Lung (tissue), 12 donors: ENCODE data around the gene VPS72. TPM values are rescaled to one million over a fixed set of nuclear protein-coding genes. Genes with fewer than 3 reads are reported as not detected.

Source experiments
- ATAC-seq: fragments of 200-7000 bp; cut with Tn5 transposase; one replicate; pipeline ENCODE4 v1.9.1; 2020; ENCODE audit warnings: moderate number of reproducible peaks; ENCODE audit not compliant: insufficient read depth, low FRiP score
- DNase-seq, 3 donors: peaks; one replicate each; pipeline ENCODE4 v3.0.0-alpha.2; 2013 to 2017
- H3K27ac ChIP-seq, 2 donors: one replicate each; pipeline ENCODE4 v1.5.1; 2013; ENCODE audit warnings: mild to moderate bottlenecking in 2 of 2, moderate library complexity in 2 of 2, control low read depth in 1 of 2, inconsistent platforms in 1 of 2, low read depth in 1 of 2, low read length in 1 of 2
- H3K27me3 ChIP-seq, 3 donors: one replicate each; pipeline ENCODE4 v1.5.1; 2013; ENCODE audit warnings: low read length in 2 of 3; ENCODE audit not compliant: control insufficient read depth in 3 of 3, insufficient read depth in 3 of 3
- H3K36me3 ChIP-seq, 4 donors: one replicate each; pipeline ENCODE4 v1.5.1; 2013; ENCODE audit warnings: low read length in 4 of 4, mild to moderate bottlenecking in 1 of 4, moderate library complexity in 1 of 4; ENCODE audit not compliant: control insufficient read depth in 4 of 4, insufficient read depth in 4 of 4
- H3K4me1 ChIP-seq, 5 donors: one replicate each; pipeline ENCODE4 v1.5.1; 2013; ENCODE audit warnings: low read length in 5 of 5, mild to moderate bottlenecking in 2 of 5, moderate library complexity in 1 of 5; ENCODE audit not compliant: control insufficient read depth in 5 of 5, insufficient read depth in 5 of 5
- H3K4me3 ChIP-seq: one replicate; pipeline ENCODE4 v1.5.1; 2013; ENCODE audit warnings: mild to moderate bottlenecking, control low read depth, moderate library complexity
- H3K9ac ChIP-seq, 2 donors: one replicate each; pipeline ENCODE4 v1.5.1; 2013; ENCODE audit warnings: low read length in 2 of 2, control low read depth in 1 of 2; ENCODE audit not compliant: insufficient read depth in 1 of 2
- H3K9me3 ChIP-seq, 4 donors: one replicate each; pipeline ENCODE4 v1.5.1; 2013; ENCODE audit warnings: low read length in 3 of 4, mild to moderate bottlenecking in 1 of 4, moderate library complexity in 1 of 4; ENCODE audit not compliant: control insufficient read depth in 4 of 4, insufficient read depth in 3 of 4
- CTCF ChIP-seq: IDR thresholded peaks from 2 replicates; pipeline ENCODE4 v1.5.1; 2012; ENCODE audit warnings: mild to moderate bottlenecking; ENCODE audit errors: control extremely low read depth, extremely low read depth
- WGBS, 2 donors: extraction: QIAGEN DNeasy Blood & Tissue Kit; methylation state at CpG; one replicate each; pipeline ENCODE4 v1.1.7; 2013; 5-methylcytosine and 5-hydroxymethylcytosine counted together
- polyA plus RNA-seq, 2 donors: library from polyadenylated mRNA; stranded (reverse); fragments of 200-250 nt; gene quantifications; one replicate each; pipeline ENCODE4 v1.2.1, GENCODE V29; 2013
- total RNA-seq, 2 donors: library from RNA; depleted of rRNA in 1 of 2; stranded (reverse); fragments of >200 nt in 1 of 2; gene quantifications; one replicate each; pipeline ENCODE4 v1.2.1, GENCODE V29; 2014 to 2021
- donor health status: control.
- donor health status: control.
- donor health status: Bipolar disorder and iron deficiency.
- donor health status: healthy.
- donor health status: DM: yes; HTN: yes; CAD: no.

The VPS72 gene
- total and polyA plus RNA-seq, 4 donors: 28.6 to 39.1 (median 30.8) TPM

DNA sequence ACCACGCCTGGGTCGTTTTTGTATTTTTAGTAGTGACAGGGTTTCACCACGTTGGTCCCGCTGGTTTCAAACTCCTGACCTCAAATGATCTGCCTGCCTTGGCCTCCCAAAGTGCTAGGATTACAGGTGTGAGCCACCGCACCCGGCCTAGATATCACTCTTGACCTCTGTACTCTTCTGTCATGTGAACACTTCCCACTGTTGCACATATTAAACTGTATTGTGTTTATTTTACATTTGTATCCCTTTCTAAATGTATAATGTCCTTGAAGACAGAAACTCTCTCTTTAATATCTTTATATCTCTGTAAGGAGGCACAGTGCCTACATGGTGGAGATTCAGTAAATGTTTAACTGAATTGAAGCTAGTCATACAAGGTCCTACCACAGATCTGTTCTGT lies 45.2 kb upstream of the VPS72 start:
- DNase-seq (no peak), ATAC-seq (no peak)
- no peak for TF ChIP-seq CTCF
- Histone ChIP-seq H3K4me1 (no peaks in the 10 kb centered on the region), H3K27me3 (no peaks in the 10 kb centered on the region), H3K9ac (no peak overlapping the region), H3K36me3 (peaks cover 51 to 69% (median 63%) of the 10 kb centered on the region in 4 donors), H3K4me3 (no peak overlapping the region), H3K27ac (no peak overlapping the region), H3K9me3 (no peaks in the 10 kb centered on the region)
- WGBS, 2 donors: 88 to 97% methylated on average over 6 of the region's 6 CpGs

GRCh38 chr1:151222130-151222529 lies 32.1 kb upstream of the VPS72 start:
- Histone ChIP-seq H3K27ac (no peak overlapping the region), H3K4me1 (peaks cover 0 to 6% (median 0%) of the 10 kb centered on the region in 5 donors), H3K9ac (no peak overlapping the region), H3K36me3 (peaks cover 5 to 17% (median 9%) of the 10 kb centered on the region in 4 donors), H3K27me3 (no peaks in the 10 kb centered on the region), H3K4me3 (no peak overlapping the region), H3K9me3 (no peaks in the 10 kb centered on the region)
- no peak for TF ChIP-seq CTCF
- ATAC-seq (no peak), DNase-seq (no peak)
- 88 to 92% methylated on average over 4 of the region's 4 CpGs for WGBS, 2 donors

GRCh38 chr1:151221616-151222015 lies 31.6 kb upstream of the VPS72 start:
- TF ChIP-seq CTCF: no peak
- peaks cover 5 to 17% (median 9%) of the 10 kb centered on the region in 4 donors for H3K36me3 ChIP-seq
- peaks cover 0 to 6% (median 0%) of the 10 kb centered on the region in 5 donors for H3K4me1 ChIP-seq
- no peaks in the 10 kb centered on the region for H3K9me3 ChIP-seq
- no peak overlapping the region for H3K9ac ChIP-seq
- H3K27ac ChIP-seq: no peak overlapping the region
- no peak overlapping the region for H3K4me3 ChIP-seq
- 89 to 94% methylated on average over 1 of the region's 1 CpG for WGBS, 2 donors
- H3K27me3 ChIP-seq: no peaks in the 10 kb centered on the region
- ATAC-seq (no peak), DNase-seq (no peak)

DNA sequence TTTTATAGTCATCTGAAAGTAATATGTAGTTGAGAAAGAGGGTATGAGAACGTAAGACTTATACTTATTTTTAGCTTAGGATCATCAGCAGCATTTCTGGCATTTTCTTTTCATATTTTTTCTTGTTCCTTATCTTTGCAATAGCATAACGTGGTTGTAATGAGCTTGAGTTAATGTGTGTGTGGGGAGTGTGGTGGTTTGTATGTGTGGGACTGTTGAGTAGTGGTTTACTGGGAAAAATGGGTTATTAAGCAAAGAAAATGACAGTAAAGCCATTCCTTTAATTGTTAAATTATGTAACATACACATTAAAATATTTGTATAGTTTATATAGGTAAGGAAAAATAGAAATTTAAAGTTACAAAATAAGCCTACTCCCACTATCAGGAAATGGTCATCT lies 23.6 kb upstream of the VPS72 start:
- no peak overlapping the region for H3K27ac ChIP-seq
- H3K27me3 ChIP-seq: no peaks in the 10 kb centered on the region
- no peak overlapping the region for H3K4me3 ChIP-seq
- H3K9ac ChIP-seq: no peak overlapping the region
- H3K36me3 ChIP-seq: peaks cover 0 to 12% (median 8%) of the 10 kb centered on the region in 4 donors
- H3K4me1 ChIP-seq: peaks cover 0 to 3% (median 0%) of the 10 kb centered on the region in 5 donors
- WGBS, 2 donors: 32 to 50% methylated on average over 2 of the region's 2 CpGs
- TF ChIP-seq CTCF: no peak
- ATAC-seq (no peak), DNase-seq (no peak)
- no peaks in the 10 kb centered on the region for H3K9me3 ChIP-seq
